Stimulated activated CD8-positive, alpha-beta memory T cell treated with anti-CD3 and anti-CD28 coated beads, Interleukin-4, amount 100 ng/mL, for 48 hours (primary cell): ENCODE data around the gene PSMC2.

ENCODE experiments used
- DNase-seq: peaks from one replicate; pipeline ENCODE4 v3.0.0-alpha.2; 2020

PSMC2 gene

DNA sequence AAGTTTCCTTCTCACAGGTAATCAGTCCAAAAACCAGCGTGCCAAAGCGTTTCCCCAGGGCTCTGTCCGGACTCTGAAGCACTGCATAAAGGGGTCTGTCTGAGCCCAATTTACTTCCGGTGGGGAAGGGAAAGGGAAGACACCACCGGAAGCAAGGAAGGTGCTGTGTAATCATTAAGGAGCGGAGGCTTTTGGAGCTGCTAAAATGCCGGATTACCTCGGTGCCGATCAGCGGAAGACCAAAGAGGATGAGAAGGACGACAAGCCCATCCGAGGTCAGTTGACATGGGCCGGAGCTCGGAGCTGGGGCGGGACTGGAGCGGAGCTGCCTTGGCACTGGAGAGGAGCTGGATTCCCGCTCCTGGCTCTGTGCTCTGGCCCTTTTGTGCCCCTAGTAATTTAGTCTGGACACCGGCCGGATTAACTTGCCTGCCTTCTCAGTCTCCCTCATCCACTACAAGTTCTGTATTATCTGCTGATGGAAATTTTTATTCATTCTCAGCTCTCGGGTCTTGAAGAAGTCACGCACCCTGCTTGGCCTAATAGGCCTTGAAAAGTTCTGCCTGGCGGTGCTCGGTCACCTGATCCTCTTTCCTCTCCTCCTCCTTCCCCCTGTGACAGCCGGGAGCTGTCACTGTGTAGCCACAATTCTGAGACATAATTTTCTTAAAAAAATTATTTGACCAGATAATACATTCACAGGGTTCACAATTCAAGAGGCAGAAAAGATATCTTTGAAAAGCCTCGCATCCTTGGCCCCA lies at the start of gene PSMC2:
Gene PSMC2 (plus strand): TSS at position 137 of the 761 bp plus-strand sequence. CDS start 69 bp downstream, at position 206.
- peak; percentile 84 for DNase-seq

- DNase-seq = no peak
Measured at GRCh38 chr7:103297837-103298179, 49.6 kb upstream of the PSMC2 start.

GRCh38 chr7:103299660-103300059 lies 47.8 kb upstream of the PSMC2 start:
- DNase-seq = no peak

DNA sequence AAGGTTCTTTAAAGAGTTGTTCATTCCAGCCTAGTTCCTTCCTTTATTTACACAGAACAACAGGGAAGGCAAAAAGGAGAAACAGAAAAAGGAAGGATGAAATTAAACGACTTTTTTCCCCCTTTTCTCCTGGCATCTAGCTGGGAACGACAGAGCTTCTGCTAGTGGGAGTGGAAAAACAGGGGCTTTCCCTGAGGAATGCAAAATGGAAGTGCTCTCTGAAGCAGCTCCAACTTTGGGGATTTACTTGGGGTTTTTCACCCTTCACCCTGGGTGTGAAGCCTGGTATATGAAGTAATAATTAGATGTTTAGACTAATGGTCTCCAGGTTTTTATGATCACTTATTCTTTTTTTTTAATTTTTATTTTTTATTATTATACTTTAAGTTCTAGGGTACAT lies 46.0 kb upstream of the PSMC2 start:
- DNase-seq = no peak

- DNase-seq = no peak
Measured at GRCh38 chr7:103307503-103308231, 39.8 kb upstream of the PSMC2 start.

GRCh38 chr7:103314852-103315251 lies 32.6 kb upstream of the PSMC2 start:
- DNase-seq = no peak

- DNase-seq = no peak
Measured at GRCh38 chr7:103316380-103316941, 31.0 kb upstream of the PSMC2 start.

DNA sequence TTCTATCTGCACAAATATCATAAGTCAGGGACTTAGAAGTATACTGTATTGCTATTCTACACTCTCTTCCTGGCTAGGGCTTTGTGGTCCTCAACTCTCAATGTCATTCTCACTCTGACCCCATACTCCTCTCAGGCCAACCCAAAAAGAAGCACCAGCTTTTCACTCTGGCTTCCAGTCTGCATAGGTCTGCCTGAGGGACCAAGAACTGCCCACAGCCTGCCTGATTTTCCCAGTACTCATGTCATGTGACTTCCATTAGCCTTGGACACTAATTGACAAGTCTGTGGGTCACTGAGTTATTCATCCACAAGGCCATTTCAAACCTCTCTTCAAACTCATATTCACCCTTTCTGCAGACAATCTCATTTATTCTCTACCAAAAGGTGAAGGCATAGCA lies 30.4 kb upstream of the PSMC2 start:
- no peak for DNase-seq

GRCh38 chr7:103325744-103326143 lies 21.7 kb upstream of the PSMC2 start:
- DNase-seq = no peak

GRCh38 chr7:103336761-103337160 lies 10.7 kb upstream of the PSMC2 start:
- DNase-seq = no peak

- no peak for DNase-seq
Measured at GRCh38 chr7:103338864-103339263, 8.6 kb upstream of the PSMC2 start.

GRCh38 chr7:103341466-103341865 lies 6.0 kb upstream of the PSMC2 start:
- no peak for DNase-seq

GRCh38 chr7:103343332-103343731 lies 4.1 kb upstream of the PSMC2 start:
- no peak for DNase-seq

DNA sequence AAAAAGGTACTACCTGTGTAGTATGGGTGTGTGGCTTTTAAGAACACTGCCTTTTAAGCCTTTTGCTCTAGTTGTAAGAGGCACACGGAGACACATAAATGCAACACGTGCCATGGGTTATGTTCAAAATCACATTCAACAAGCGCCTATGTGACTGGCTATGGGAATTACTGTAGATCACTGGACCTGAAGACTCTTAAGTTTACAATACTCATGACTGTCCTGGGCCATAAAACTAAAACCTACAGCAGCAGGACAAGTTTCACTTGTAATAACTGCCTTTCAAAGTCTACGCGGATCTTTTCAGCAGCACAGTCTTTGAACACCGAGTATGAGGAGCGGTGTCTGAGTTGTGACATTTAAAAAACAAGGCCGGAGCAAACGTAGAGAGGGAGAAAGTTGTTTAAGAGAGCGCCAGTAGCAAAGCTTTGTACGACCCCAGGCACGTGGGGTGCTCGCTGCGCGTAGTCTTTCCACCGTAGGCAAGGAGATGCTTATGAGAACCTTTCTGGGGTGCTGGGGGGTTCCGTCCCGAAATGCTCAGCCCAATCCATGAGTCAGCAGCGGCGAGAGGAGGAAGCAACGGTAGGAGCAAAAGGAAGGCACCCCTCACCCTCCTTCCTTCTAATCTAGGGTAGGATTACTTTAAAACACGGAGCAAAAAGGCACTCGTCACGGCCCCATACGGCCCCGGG lies 3.5 kb upstream of the PSMC2 start:
- peak; percentile 55 for DNase-seq

DNA sequence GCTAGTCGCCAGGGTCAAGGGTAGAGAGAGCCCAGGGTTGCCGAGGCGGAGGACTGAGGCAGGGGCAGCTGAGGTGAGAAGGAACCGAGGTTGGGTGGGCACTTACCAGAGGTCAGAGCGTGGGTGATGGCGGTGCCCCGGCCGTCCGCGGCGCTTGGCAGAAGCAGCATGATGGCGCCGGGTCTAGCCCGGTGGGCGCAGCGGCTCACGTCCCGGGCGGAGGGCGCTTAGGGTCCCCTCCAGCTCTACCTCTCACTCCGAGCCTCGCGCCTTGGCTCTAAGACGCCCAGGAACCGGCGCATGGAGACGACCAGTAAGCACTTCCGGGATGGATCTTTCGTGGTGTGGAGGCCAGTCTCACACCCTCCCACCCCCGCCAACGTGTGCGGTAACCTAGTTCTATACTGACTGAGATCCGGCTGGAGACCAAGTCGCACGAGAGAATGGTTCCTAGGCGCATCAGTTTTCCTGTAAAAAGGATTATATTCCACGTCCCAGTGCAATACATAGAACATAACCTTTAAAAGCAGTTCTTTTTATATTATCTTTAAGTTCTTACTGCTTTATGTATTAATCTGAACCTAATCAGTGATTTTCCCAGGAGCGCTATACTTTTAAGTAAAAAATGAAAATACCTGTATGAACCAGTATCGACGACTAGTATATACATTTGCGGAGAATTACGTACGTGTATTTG lies 2.8 kb upstream of the PSMC2 start, which contains the start of gene DNAJC2:
Gene DNAJC2 (minus strand): TSS at position 315 of the 697 bp plus-strand sequence. CDS start 145 bp downstream, at position 170.
- DNase-seq = peak; percentile 88

DNA sequence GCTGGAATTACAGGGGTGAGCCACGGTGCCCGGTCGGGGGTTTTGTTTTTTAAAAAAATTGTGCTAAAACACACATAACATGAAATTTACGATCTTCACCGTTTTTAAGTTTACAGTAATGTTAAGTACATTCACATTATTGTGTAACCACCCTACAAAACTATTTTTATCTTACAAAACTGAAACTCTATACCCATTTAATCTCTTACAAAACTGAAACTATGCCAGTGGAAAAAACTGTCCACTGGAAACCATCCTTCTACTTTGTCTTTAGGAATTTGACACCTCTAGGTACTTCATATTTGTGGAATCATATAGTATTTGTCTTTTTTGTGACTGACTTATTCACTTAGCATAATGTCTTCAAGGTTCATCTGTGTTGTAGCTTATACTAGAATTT lies 1.0 kb upstream of the PSMC2 start:
- no peak for DNase-seq

DNA sequence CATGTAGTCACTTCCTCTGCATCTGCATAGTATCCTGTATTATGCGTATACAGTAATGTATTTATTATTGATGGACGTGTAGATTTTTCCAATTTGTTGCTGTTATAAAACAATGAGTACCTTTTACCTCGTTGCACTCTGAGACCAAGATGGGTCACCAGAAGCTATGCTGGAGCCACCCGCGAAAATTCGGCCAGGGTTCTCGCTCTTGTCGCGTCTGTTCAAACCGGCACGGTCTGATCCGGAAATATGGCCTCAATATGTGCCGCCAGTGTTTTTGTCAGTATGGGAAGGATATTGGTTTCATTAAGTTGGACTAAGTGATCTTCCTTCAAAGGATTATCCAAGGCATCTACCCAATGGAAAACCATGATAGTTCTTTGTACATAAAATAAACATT lies 1.0 kb downstream of the PSMC2 start:
- DNase-seq = no peak

DNA sequence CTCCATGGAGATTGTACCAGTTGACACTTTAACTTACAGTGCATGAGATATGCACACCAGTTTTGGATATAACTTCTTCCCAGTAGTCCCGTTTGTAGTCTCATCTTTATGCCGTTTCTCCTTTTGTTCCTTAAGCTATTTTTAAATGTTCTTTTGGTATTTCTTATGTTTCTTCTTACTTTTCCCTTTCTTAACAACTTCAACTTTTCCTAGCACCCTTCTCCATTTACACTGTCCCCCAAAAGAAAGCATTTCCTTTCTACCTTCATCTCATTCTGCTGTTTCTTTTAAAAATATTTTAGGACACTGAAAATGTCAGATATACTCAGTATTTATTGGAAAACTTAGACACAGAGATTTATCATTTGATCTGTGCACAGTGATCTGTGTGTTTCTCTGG lies 1.5 kb downstream of the PSMC2 start:
- DNase-seq = no peak

DNA sequence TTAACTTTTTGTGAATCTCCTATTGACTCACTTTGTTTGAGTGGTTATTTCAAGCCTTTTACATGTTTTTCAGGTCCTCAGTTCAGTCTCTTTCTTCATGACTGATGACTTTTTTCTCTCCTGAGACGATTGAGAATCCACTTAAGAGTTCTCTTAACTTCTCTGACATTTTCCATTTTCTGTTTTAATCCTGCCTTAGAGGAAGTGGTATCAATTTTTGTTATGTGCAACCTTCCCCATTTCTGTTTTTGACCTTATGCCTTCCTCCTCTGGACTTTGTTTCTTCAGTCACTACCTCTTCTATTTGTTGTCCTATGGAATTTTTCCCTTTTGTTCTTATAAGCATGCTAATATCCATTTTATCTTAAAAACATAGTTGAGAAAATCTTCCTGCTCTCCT lies 2.4 kb downstream of the PSMC2 start:
- DNase-seq = no peak

DNA sequence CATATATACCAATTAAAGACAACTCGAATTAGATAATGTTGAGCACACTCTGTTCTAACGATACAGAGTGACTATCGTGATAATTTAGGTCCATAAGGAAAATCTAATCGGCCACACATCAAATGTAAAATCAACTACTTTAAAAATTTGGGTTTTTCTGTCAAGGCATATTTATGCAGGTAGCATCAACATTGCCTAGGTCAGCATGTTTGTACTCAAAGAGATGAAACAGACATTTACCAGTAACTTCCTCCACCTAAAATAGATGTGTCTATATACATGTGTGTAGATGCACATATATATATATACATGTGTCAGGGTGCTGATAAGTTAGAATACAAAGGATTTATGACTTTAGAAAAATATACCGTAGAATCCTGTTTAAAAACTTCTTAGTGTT lies 22.0 kb downstream of the PSMC2 start:
- DNase-seq = no peak

- no peak for DNase-seq
Measured at GRCh38 chr7:103373866-103374643, 26.6 kb downstream of the PSMC2 start.
